HEK293T (cell line): ENCODE data around the gene SLC7A14.

Source experiments
- ARNT ChIP-seq: fragments of 450-650 bp; IDR thresholded peaks from 2 replicates; pipeline ENCODE4 v1.6.1; 2017; ENCODE audit warnings: mild to moderate bottlenecking
- BHLHE40 ChIP-seq: fragments of 450-650 bp; IDR thresholded peaks from 2 replicates; pipeline ENCODE4 v1.6.1; 2016; ENCODE audit warnings: mild to moderate bottlenecking, moderate library complexity, borderline replicate concordance
- ELF4 ChIP-seq: fragments of 450-650 bp; IDR thresholded peaks from 2 replicates; pipeline ENCODE4 v1.6.1; 2017; ENCODE audit warnings: antibody characterized with exemption
- FOXA1 ChIP-seq: fragments of 450-650 bp; IDR thresholded peaks from 2 replicates; pipeline ENCODE4 v1.6.1; 2016; ENCODE audit warnings: mild to moderate bottlenecking
- FOXM1 ChIP-seq: fragments of 450-650 bp; IDR thresholded peaks from 2 replicates; pipeline ENCODE4 v1.6.1; 2017; ENCODE audit warnings: mild to moderate bottlenecking, borderline replicate concordance
- HDGF ChIP-seq: fragments of 450-650 bp; IDR thresholded peaks from 2 replicates; pipeline ENCODE4 v1.6.1; 2017; ENCODE audit warnings: antibody characterized with exemption, borderline replicate concordance
- L3MBTL2 ChIP-seq: fragments of 450-650 bp; conservative IDR thresholded peaks from 2 replicates; pipeline ENCODE4 v1.6.1; 2016; ENCODE audit warnings: mild to moderate bottlenecking
- SP1 ChIP-seq: fragments of 450-650 bp; IDR thresholded peaks from 2 replicates; pipeline ENCODE4 v1.6.1; 2017
- SUZ12 ChIP-seq: fragments of 450-650 bp; IDR thresholded peaks from 2 replicates; pipeline ENCODE4 v1.6.1; 2016; ENCODE audit warnings: mild to moderate bottlenecking
- TARDBP ChIP-seq: fragments of 450-650 bp; IDR thresholded peaks from 2 replicates; pipeline ENCODE4 v1.6.1; 2016
- ZNF384 ChIP-seq: fragments of 450-650 bp; IDR thresholded peaks from 2 replicates; pipeline ENCODE4 v1.6.1; 2016

DNA sequence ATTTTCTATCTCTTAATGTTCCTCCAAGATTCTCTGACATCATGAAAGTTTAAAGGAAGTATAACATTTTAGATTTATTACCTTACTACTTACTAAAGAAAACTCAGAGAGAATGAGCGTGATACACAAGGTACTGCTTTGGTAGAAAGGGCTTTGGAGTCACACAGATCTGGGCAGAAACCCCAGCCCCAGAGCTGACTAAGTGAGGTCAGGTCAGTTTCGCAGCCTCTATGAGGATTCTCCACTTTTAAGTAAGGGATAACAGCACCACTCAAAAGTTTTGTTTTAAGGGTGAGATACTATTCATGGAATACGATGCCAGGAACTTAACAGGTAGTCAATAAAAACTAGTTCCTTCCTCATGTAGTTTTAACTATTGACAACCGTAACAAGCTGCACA, 91.1 kb downstream of the SLC7A14 start:
- TF ChIP-seq SP1 (no peak), SUZ12 (no peak), TARDBP (no peak), ZNF384 (no peak), ELF4 (no peak), FOXM1 (no peak), L3MBTL2 (no peak), ARNT (no peak), HDGF (no peak), BHLHE40 (no peak), FOXA1 (no peak)
